Erythroblast (primary cell): ENCODE data around the gene NCOA5.

ENCODE experiments used
- GATA1 ChIP-seq: IDR thresholded peaks from 2 replicates; pipeline ENCODE4 v1.6.1; 2011; ENCODE audit warnings: low read depth, mild to moderate bottlenecking, control low read depth, low read length, moderate library complexity
- POLR2A ChIP-seq: IDR thresholded peaks from 2 replicates; pipeline ENCODE4 v1.6.1; 2011; ENCODE audit warnings: mild to moderate bottlenecking, low read length

DNA sequence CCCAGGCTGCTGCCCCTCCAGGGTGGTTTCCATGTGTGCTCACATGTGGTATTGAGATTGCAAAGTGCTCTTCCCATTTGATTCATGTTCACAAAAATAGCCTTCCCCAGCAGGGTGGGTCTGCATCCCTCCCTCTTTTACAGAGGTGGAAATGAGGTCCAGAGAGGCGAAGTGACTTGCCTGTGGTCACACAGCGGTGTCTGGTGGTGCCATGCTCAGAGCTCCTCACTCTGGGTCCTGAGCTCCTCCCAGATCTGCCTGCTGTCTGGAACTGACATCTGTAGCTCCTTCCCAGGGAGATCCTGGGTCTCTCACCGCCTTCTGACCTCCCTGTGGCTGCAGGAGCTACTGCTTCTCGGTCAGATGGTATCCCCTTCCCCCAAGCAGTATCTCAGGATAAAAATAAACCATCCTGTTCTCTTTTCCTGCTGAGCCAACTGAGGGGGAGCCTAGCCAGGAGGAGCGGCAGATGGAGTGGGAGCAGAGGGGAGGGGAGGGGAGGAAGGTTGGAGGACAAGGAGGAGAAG is 40.3 kb upstream of the NCOA5 start:
- TF ChIP-seq POLR2A (no peak), GATA1 (no peak)
